Heart left ventricle (tissue), 13 donors: ENCODE measurements around the gene TBCD.

Source experiments
- POLR2A ChIP-seq, 2 donors: fragments of 450-650 bp; IDR thresholded peaks; one replicate each; pipeline ENCODE4 v1.6.1; 2017; ENCODE audit warnings: antibody characterized with exemption in 2 of 2, mild to moderate bottlenecking in 2 of 2, moderate library complexity in 2 of 2
- TF ChIP-seq, protein P1 (sequence below), 12 donors: fragments of 200-600 bp; sonication (generic) in 4 of 12; IDR thresholded peaks; one replicate each; pipeline versions ENCODE4 v1.5.0 to v1.8.0; 2018 to 2022; ENCODE audit warnings: antibody characterized with exemption in 12 of 12, mild to moderate bottlenecking in 5 of 12
- donor health status: ischemic (EF 13 %, LVEDD 7.1; RV severe dilation, severe dysfunction).
- donor health status: DM: no; HTN: yes; CAD: no.
- donor health status: DM: no; HTN: no; CAD: no.
- donor health status: ischemic (EF 25% LVEDD 6.9; RV normal size, moderate dysfunction).
- donor health status: ischemic (EF 25% LVEDD 5.7; RV mildly dilated, moderate dysfunction).
- donor health status: ischemic (EF 35%, LVEDD 5.7; RV mildly dilated, moderate dysfunction).
- donor health status: nonischemic (EF 11% LVEDD 7.7; RV severe dilation, severe dysfunction).
- donor health status: DM: yes; HTN: yes; CAD: no.
- donor health status: PGD.
- donor health status: ischemic (EF 29% LVEDD 5.4; RV normal size, mild dysfunction).
- donor health status: nonischemic (EF 23%, LVEDD 6.1; RV moderate dilation, normal function).

DNA sequence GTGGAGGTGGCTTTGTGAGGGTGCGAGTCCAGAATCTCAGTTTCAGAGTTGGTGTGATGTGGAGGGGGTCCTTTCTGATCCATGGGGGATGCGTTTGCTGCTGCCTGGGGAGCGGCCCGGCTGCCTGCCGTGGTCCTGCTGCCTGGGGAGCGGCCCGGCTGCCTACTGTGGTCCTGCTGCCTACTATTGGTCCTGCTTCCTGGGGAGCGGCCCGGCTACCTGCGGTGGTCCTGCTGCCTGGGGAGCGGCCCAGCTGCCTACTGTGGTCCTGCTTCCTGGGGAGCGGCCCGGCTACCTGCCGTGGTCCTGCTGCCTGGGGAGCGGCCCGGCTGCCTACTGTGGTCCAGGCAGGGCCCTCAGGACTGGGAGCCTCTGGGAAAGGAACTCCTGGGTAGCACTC is 149.5 kb downstream of the TBCD start:
- TF ChIP-seq, protein P1, sequence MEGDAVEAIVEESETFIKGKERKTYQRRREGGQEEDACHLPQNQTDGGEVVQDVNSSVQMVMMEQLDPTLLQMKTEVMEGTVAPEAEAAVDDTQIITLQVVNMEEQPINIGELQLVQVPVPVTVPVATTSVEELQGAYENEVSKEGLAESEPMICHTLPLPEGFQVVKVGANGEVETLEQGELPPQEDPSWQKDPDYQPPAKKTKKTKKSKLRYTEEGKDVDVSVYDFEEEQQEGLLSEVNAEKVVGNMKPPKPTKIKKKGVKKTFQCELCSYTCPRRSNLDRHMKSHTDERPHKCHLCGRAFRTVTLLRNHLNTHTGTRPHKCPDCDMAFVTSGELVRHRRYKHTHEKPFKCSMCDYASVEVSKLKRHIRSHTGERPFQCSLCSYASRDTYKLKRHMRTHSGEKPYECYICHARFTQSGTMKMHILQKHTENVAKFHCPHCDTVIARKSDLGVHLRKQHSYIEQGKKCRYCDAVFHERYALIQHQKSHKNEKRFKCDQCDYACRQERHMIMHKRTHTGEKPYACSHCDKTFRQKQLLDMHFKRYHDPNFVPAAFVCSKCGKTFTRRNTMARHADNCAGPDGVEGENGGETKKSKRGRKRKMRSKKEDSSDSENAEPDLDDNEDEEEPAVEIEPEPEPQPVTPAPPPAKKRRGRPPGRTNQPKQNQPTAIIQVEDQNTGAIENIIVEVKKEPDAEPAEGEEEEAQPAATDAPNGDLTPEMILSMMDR (IDR thresholded peaks at IDR 0.05) = no peak
- TF ChIP-seq POLR2A (IDR thresholded peaks at IDR 0.05) = no peak
